K562 (cell line): ENCODE data around the gene LYPD5. TPM values are rescaled to one million over a fixed set of nuclear protein-coding genes. Genes with fewer than 3 reads are reported as not detected.

Source experiments
- BRD4 ChIP-seq: fragments of 200-600 bp; sonication (generic); IDR thresholded peaks from 2 replicates; pipeline ENCODE4 v1.6.1; 2017; ENCODE audit warnings: inconsistent platforms
- ELF2 ChIP-seq: fragments of 250-450 bp; sonication (Bioruptor Pico); IDR thresholded peaks from 2 replicates; pipeline ENCODE4 v1.5.0; 2021; ENCODE audit warnings: mild to moderate bottlenecking
- MED1 ChIP-seq: sonication (generic); formaldehyde crosslinking; IDR thresholded peaks from 2 replicates; pipeline ENCODE4 v1.8.1; 2023; ENCODE audit warnings: missing genetic modification reagents, borderline replicate concordance
- NKRF ChIP-seq: fragments of 450-650 bp; IDR thresholded peaks from 2 replicates; pipeline ENCODE4 v1.6.1; 2016; ENCODE audit warnings: borderline replicate concordance
- SIN3B ChIP-seq: fragments of 450-650 bp; IDR thresholded peaks from 2 replicates; pipeline ENCODE4 v1.6.1; 2017; ENCODE audit warnings: low read depth, mild to moderate bottlenecking, moderate library complexity
- TBP ChIP-seq: optimal IDR thresholded peaks from 2 replicates; pipeline ENCODE3; 2011; ENCODE audit warnings: low read depth, low read length, improper control_type of control experiment
- XRCC4 ChIP-seq: IDR thresholded peaks from one replicate; pipeline ENCODE4 v1.6.1; 2011; ENCODE audit not compliant: insufficient read depth, insufficient read length; ENCODE audit errors: extremely low read depth
- ZNF324 ChIP-seq: fragments of 250-450 bp; sonication (Bioruptor Pico); IDR thresholded peaks from 2 replicates; pipeline ENCODE4 v1.4.0; 2020; ENCODE audit warnings: mild to moderate bottlenecking
- polyA plus RNA-seq, 8 experiments: library from polyadenylated mRNA; depleted of rRNA in 4 of 8; stranded (reverse) in 5 of 8; unstranded in 3 of 8; fragments of >200 nt; fragmentation: Nextera tagmentation in 2 of 8; fragmentation: Illumina TruSeq in 1 of 8; extraction: Ambion mirVana in 2 of 8; extraction: Trizol in 1 of 8; gene quantifications; 2 replicates each; pipeline versions ENCODE4 v1.2.1 to v1.2.3, GENCODE V29; 2011 to 2014; ENCODE audit warnings: inconsistent platforms in 1 of 8, missing spikeins in 1 of 8
- total RNA-seq, 7 experiments: library from RNA; depleted of rRNA in 6 of 7; stranded (reverse); fragments of >200 nt in 6 of 7; fragmentation: Illumina TruSeq in 2 of 7; extraction: Trizol in 2 of 7; gene quantifications; 2 replicates each; pipeline versions ENCODE4 v1.2.1 to v1.2.3, GENCODE V29; 2011 to 2021; ENCODE audit warnings: low replicate concordance in 1 of 7
- TF ChIP-seq, protein P1 (sequence below): sonication (generic); formaldehyde crosslinking; IDR thresholded peaks from 2 replicates; pipeline ENCODE4 v1.8.0; 2022; ENCODE audit warnings: mild to moderate bottlenecking, low read depth, missing genetic modification reagents
- TF ChIP-seq, protein P2 (sequence below): fragments of 250-450 bp; sonication (Bioruptor Pico); IDR thresholded peaks from 2 replicates; pipeline ENCODE4 v1.4.0; 2020; ENCODE audit warnings: mild to moderate bottlenecking, moderate library complexity
- TF ChIP-seq, protein P3 (sequence below): fragments of 450-650 bp; IDR thresholded peaks from 2 replicates; pipeline ENCODE4 v1.6.1; 2017; ENCODE audit warnings: antibody characterized with exemption, mild to moderate bottlenecking

The LYPD5 gene
- total and polyA plus RNA-seq, 9 of the 15 experiments (the other 6 are each of a cell fraction or from before 2014, with no cell fraction given): 0.03 to 0.22 (median 0.10) TPM; not detected in 3

DNA sequence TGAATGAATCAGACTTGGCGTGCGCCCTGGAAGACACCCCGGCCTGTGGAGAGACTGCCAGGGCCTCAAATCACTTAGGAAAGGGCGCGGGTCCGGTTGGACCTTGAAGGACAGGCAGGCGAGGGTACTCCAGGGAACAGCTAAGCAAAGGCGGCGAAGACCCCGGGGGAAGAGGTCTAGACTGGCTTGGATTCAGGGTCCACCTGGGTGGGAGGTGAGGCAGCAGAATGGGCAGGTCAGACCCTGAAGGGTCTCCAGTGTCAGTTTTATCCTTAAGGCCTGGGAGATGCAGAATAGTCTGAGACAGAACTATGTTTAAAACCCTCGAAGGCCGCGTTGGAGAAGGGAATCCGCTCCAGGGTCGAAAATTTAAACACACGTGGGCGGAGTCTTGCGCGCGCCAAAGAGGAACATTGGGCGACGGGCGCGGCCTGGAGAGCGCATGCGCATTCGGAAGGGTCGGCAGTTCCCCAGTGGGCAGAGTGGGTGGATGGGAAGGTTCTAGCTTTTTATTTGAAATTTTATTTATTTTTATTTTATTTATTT is 46.9 kb downstream of the LYPD5 start (continued):
- TF ChIP-seq, protein P1, sequence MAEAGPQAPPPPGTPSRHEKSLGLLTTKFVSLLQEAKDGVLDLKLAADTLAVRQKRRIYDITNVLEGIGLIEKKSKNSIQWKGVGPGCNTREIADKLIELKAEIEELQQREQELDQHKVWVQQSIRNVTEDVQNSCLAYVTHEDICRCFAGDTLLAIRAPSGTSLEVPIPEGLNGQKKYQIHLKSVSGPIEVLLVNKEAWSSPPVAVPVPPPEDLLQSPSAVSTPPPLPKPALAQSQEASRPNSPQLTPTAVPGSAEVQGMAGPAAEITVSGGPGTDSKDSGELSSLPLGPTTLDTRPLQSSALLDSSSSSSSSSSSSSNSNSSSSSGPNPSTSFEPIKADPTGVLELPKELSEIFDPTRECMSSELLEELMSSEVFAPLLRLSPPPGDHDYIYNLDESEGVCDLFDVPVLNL: peak; percentile 92
- TF ChIP-seq SIN3B (no peak), XRCC4 (no peak), MED1 (CRISPR knock-in tag) (no peak), TBP (peak; percentile 24), ELF2 (CRISPR knock-in tag) (no peak), ZNF324 (no peak), BRD4 (peak; percentile 94), NKRF (peak; percentile 48; the same call in 1 of the 2 replicates)
- TF ChIP-seq, protein P2, sequence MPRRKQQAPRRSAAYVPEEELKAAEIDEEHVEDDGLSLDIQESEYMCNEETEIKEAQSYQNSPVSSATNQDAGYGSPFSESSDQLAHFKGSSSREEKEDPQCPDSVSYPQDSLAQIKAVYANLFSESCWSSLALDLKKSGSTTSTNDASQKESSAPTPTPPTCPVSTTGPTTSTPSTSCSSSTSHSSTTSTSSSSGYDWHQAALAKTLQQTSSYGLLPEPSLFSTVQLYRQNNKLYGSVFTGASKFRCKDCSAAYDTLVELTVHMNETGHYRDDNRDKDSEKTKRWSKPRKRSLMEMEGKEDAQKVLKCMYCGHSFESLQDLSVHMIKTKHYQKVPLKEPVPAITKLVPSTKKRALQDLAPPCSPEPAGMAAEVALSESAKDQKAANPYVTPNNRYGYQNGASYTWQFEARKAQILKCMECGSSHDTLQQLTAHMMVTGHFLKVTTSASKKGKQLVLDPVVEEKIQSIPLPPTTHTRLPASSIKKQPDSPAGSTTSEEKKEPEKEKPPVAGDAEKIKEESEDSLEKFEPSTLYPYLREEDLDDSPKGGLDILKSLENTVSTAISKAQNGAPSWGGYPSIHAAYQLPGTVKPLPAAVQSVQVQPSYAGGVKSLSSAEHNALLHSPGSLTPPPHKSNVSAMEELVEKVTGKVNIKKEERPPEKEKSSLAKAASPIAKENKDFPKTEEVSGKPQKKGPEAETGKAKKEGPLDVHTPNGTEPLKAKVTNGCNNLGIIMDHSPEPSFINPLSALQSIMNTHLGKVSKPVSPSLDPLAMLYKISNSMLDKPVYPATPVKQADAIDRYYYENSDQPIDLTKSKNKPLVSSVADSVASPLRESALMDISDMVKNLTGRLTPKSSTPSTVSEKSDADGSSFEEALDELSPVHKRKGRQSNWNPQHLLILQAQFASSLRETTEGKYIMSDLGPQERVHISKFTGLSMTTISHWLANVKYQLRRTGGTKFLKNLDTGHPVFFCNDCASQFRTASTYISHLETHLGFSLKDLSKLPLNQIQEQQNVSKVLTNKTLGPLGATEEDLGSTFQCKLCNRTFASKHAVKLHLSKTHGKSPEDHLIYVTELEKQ (CRISPR knock-in tag): no peak
- TF ChIP-seq, protein P3, sequence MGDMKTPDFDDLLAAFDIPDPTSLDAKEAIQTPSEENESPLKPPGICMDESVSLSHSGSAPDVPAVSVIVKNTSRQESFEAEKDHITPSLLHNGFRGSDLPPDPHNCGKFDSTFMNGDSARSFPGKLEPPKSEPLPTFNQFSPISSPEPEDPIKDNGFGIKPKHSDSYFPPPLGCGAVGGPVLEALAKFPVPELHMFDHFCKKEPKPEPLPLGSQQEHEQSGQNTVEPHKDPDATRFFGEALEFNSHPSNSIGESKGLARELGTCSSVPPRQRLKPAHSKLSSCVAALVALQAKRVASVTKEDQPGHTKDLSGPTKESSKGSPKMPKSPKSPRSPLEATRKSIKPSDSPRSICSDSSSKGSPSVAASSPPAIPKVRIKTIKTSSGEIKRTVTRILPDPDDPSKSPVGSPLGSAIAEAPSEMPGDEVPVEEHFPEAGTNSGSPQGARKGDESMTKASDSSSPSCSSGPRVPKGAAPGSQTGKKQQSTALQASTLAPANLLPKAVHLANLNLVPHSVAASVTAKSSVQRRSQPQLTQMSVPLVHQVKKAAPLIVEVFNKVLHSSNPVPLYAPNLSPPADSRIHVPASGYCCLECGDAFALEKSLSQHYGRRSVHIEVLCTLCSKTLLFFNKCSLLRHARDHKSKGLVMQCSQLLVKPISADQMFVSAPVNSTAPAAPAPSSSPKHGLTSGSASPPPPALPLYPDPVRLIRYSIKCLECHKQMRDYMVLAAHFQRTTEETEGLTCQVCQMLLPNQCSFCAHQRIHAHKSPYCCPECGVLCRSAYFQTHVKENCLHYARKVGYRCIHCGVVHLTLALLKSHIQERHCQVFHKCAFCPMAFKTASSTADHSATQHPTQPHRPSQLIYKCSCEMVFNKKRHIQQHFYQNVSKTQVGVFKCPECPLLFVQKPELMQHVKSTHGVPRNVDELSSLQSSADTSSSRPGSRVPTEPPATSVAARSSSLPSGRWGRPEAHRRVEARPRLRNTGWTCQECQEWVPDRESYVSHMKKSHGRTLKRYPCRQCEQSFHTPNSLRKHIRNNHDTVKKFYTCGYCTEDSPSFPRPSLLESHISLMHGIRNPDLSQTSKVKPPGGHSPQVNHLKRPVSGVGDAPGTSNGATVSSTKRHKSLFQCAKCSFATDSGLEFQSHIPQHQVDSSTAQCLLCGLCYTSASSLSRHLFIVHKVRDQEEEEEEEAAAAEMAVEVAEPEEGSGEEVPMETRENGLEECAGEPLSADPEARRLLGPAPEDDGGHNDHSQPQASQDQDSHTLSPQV: peak; percentile 79
